OCI-LY1 (cell line): ENCODE data around the gene ACYP2.

Experiments used
- H2AFZ ChIP-seq: fragments of 200-600 bp; sonication (generic), shearing (Covaris generic); 2 replicates; pipeline ENCODE4 v1.6.0; 2014; ENCODE audit warnings: antibody characterized with exemption, mild to moderate bottlenecking, low read length
- H3F3A ChIP-seq: fragments of 200-600 bp; sonication (generic), shearing (Covaris generic); 2 replicates; pipeline ENCODE4 v1.6.0; 2014; ENCODE audit warnings: mild to moderate bottlenecking, antibody characterized with exemption, low read length, moderate library complexity; ENCODE audit not compliant: insufficient read depth
- H3K27ac ChIP-seq: fragments of 200-600 bp; sonication (generic); 2 replicates; pipeline ENCODE4 v1.5.1; 2014; ENCODE audit warnings: low read length, mixed run types, mild to moderate bottlenecking, low read depth; ENCODE audit not compliant: poor library complexity, severe bottlenecking
- H3K27me3 ChIP-seq: fragments of 200-600 bp; sonication (generic); 2 replicates; pipeline ENCODE4 v1.6.0; 2014; ENCODE audit warnings: antibody characterized with exemption, mild to moderate bottlenecking, low read length, moderate library complexity; ENCODE audit not compliant: insufficient read depth
- H3K36me3 ChIP-seq: fragments of 200-600 bp; sonication (generic); 2 replicates; pipeline ENCODE4 v1.6.1; 2014; ENCODE audit warnings: mild to moderate bottlenecking, antibody characterized with exemption, low read length, moderate library complexity, mixed read lengths; ENCODE audit not compliant: insufficient read depth
- H3K4me1 ChIP-seq: fragments of 200-600 bp; sonication (generic); 2 replicates; pipeline ENCODE4 v1.5.1; 2014; ENCODE audit warnings: mild to moderate bottlenecking, low read length, moderate library complexity; ENCODE audit not compliant: insufficient read depth, severe bottlenecking
- H3K4me2 ChIP-seq: fragments of 200-600 bp; sonication (generic), shearing (Covaris generic); 2 replicates; pipeline ENCODE4 v1.6.1; 2014; ENCODE audit warnings: low read length
- H3K4me3 ChIP-seq: fragments of 200-600 bp; sonication (generic); 2 replicates; pipeline ENCODE4 v1.5.1; 2014; ENCODE audit warnings: low read length, low read depth, mild to moderate bottlenecking, mixed read lengths; ENCODE audit not compliant: poor library complexity, severe bottlenecking
- H3K79me2 ChIP-seq: fragments of 200-600 bp; shearing (Covaris generic); 2 replicates; pipeline ENCODE4 v1.6.1; 2016; ENCODE audit warnings: mixed run types, low read length, mixed read lengths; ENCODE audit not compliant: insufficient read depth
- H3K9ac ChIP-seq: fragments of 200-600 bp; sonication (generic), shearing (Covaris generic); 2 replicates; pipeline ENCODE4 v1.6.1; 2014; ENCODE audit warnings: mild to moderate bottlenecking, low read length, mixed read lengths
- H3K9me2 ChIP-seq: fragments of 200-600 bp; sonication (generic), shearing (Covaris generic); 2 replicates; pipeline ENCODE4 v1.6.1; 2014; ENCODE audit warnings: low read depth, mild to moderate bottlenecking, low read length, mixed read lengths
- H3K9me3 ChIP-seq: fragments of 200-600 bp; shearing (Covaris generic); 2 replicates; pipeline ENCODE4 v1.6.1; 2014; ENCODE audit warnings: low read length, mixed read lengths
- H4K20me1 ChIP-seq: fragments of 200-600 bp; sonication (generic), shearing (Covaris generic); 2 replicates; pipeline ENCODE4 v1.6.0; 2016; ENCODE audit warnings: mild to moderate bottlenecking, low read length; ENCODE audit not compliant: insufficient read depth
- CTCF ChIP-seq: fragments of 200-600 bp; sonication (generic), shearing (Covaris generic); IDR thresholded peaks from 2 replicates; pipeline ENCODE4 v1.5.1; 2017; ENCODE audit warnings: mild to moderate bottlenecking, antibody characterized with exemption, low read length, moderate library complexity, mixed read lengths
- EZH2 ChIP-seq: fragments of 200-600 bp; sonication (generic), shearing (Covaris generic); IDR thresholded peaks from 2 replicates; pipeline ENCODE4 v1.8.0; 2017; ENCODE audit warnings: borderline replicate concordance, mixed run types, mild to moderate bottlenecking, antibody characterized with exemption, low read length, moderate library complexity, mixed read lengths

ACYP2 gene

GRCh38 chr2:54285451-54285850 lies 170.0 kb downstream of the ACYP2 start:
- H3K36me3 ChIP-seq, result no peaks in the 10 kb centered on the region
- no peaks in the 10 kb centered on the region for H3K9me3 ChIP-seq
- no peak overlapping the region for H2AFZ ChIP-seq
- peaks cover 3% of the 10 kb centered on the region for H3K4me1 ChIP-seq
- no peak overlapping the region for H3K27ac ChIP-seq
- no peak overlapping the region for H3K9ac ChIP-seq
- no peak overlapping the region for H3K4me3 ChIP-seq
- TF ChIP-seq CTCF, result no peak
- no peak for TF ChIP-seq EZH2
- H3K9me2 ChIP-seq, result no peaks in the 10 kb centered on the region
- no peak overlapping the region for H3K4me2 ChIP-seq
- no peaks in the 10 kb centered on the region for H3F3A ChIP-seq
- no peaks in the 10 kb centered on the region for H4K20me1 ChIP-seq
- no peaks in the 10 kb centered on the region for H3K27me3 ChIP-seq
- H3K79me2 ChIP-seq, result no peaks in the 10 kb centered on the region

GRCh38 chr2:54287532-54287931 lies 172.1 kb downstream of the ACYP2 start:
- peaks cover 11% of the 10 kb centered on the region for H3K4me1 ChIP-seq

GRCh38 chr2:54289917-54290316 lies 174.5 kb downstream of the ACYP2 start:
- H3K9ac ChIP-seq, result no peak overlapping the region
- H3F3A ChIP-seq, result no peaks in the 10 kb centered on the region
- peaks cover 11% of the 10 kb centered on the region for H3K4me1 ChIP-seq
- H3K36me3 ChIP-seq, result no peaks in the 10 kb centered on the region
- H3K79me2 ChIP-seq, result no peaks in the 10 kb centered on the region
- no peak for TF ChIP-seq CTCF
- no peak for TF ChIP-seq EZH2
- H3K9me2 ChIP-seq, result no peaks in the 10 kb centered on the region
- no peak overlapping the region for H3K4me3 ChIP-seq
- no peaks in the 10 kb centered on the region for H3K9me3 ChIP-seq
- H3K4me2 ChIP-seq, result no peak overlapping the region
- no peaks in the 10 kb centered on the region for H3K27me3 ChIP-seq
- H3K27ac ChIP-seq, result no peak overlapping the region
- H2AFZ ChIP-seq, result no peak overlapping the region
- no peaks in the 10 kb centered on the region for H4K20me1 ChIP-seq

More at GRCh38 chr2:54287532-54287931, 172.1 kb downstream of the ACYP2 start:
- Histone ChIP-seq H3K27me3 (no peaks in the 10 kb centered on the region), H3K9me2 (no peaks in the 10 kb centered on the region), H3K79me2 (no peaks in the 10 kb centered on the region), H3K4me3 (no peak overlapping the region), H3F3A (no peaks in the 10 kb centered on the region), H4K20me1 (no peaks in the 10 kb centered on the region), H3K27ac (no peak overlapping the region), H3K9me3 (no peaks in the 10 kb centered on the region), H3K4me2 (no peak overlapping the region), H2AFZ (no peak overlapping the region), H3K36me3 (no peaks in the 10 kb centered on the region), H3K9ac (no peak overlapping the region)
- no peak for TF ChIP-seq CTCF
- TF ChIP-seq EZH2, result no peak
